SU-DHL-6 (cell line): Measurements from ENCODE around the gene ADGRF4.

ENCODE experiments used
- H2AFZ ChIP-seq: fragments of 200-600 bp; sonication (generic); 2 replicates; pipeline ENCODE4 v1.6.1; 2014; ENCODE audit warnings: low read depth, mild to moderate bottlenecking, moderate library complexity, mixed read lengths, antibody characterized with exemption, low read length; ENCODE audit not compliant: severe bottlenecking
- H3F3A ChIP-seq: fragments of 200-600 bp; shearing (Covaris generic); 2 replicates; pipeline ENCODE4 v1.6.0; 2016; ENCODE audit warnings: antibody characterized with exemption, mild to moderate bottlenecking; ENCODE audit not compliant: insufficient read depth
- H3K27ac ChIP-seq: fragments of 200-600 bp; sonication (generic); 2 replicates; pipeline ENCODE4 v1.5.1; 2016; ENCODE audit warnings: low read depth, mild to moderate bottlenecking, low read length, moderate library complexity, mixed read lengths
- H3K27me3 ChIP-seq: fragments of 200-600 bp; sonication (generic), shearing (Covaris generic); 2 replicates; pipeline ENCODE4 v1.6.0; 2014; ENCODE audit warnings: mild to moderate bottlenecking, low read length
- H3K36me3 ChIP-seq: fragments of 200-600 bp; sonication (generic); 2 replicates; pipeline ENCODE4 v1.6.1; 2014; ENCODE audit warnings: mild to moderate bottlenecking, low read length, mixed read lengths
- H3K4me2 ChIP-seq: fragments of 300-600, 200-600 bp; shearing (Covaris generic), sonication (generic); 2 replicates; pipeline ENCODE4 v1.6.0; 2014; ENCODE audit warnings: low read length, low read depth, mild to moderate bottlenecking; ENCODE audit not compliant: poor library complexity, severe bottlenecking
- H3K4me3 ChIP-seq: fragments of 200-600 bp; sonication (generic); 2 replicates; pipeline ENCODE4 v1.5.1; 2014; ENCODE audit warnings: antibody characterized with exemption, low read length, mild to moderate bottlenecking, mixed read lengths; ENCODE audit not compliant: insufficient read depth, poor library complexity, severe bottlenecking
- H3K79me2 ChIP-seq: fragments of 200-600 bp; sonication (generic); 2 replicates; pipeline ENCODE4 v1.6.1; 2014; ENCODE audit warnings: mild to moderate bottlenecking, low read length, moderate library complexity; ENCODE audit not compliant: insufficient read depth
- H3K9ac ChIP-seq: fragments of 200-600 bp; sonication (generic); 2 replicates; pipeline ENCODE4 v1.7.0; 2014; ENCODE audit warnings: mild to moderate bottlenecking, low read length
- H3K9me2 ChIP-seq: fragments of 200-600 bp; sonication (generic); replicated peaks from 2 replicates; pipeline ENCODE4 v1.6.1; 2014; ENCODE audit warnings: low read length; ENCODE audit not compliant: insufficient read depth
- H3K9me3 ChIP-seq: fragments of 200-600 bp; sonication (generic); 2 replicates; pipeline ENCODE4 v1.6.1; 2014; ENCODE audit warnings: low read length, mixed read lengths; ENCODE audit not compliant: insufficient read depth
- H4K20me1 ChIP-seq: fragments of 200-600 bp; sonication (generic); 2 replicates; pipeline ENCODE4 v1.6.1; 2014; ENCODE audit warnings: low read depth, mild to moderate bottlenecking, antibody characterized with exemption, low read length, moderate library complexity, mixed read lengths
- CTCF ChIP-seq: fragments of 200-600 bp; sonication (generic); IDR thresholded peaks from one replicate; pipeline ENCODE4 v1.5.1; 2017; ENCODE audit warnings: antibody characterized with exemption, mild to moderate bottlenecking, low read length, moderate library complexity; ENCODE audit not compliant: insufficient read depth, poor library complexity, severe bottlenecking
- EZH2phosphoT487 ChIP-seq: fragments of 200-600 bp; sonication (generic), shearing (Covaris generic); conservative IDR thresholded peaks from 2 replicates; pipeline ENCODE4 v1.6.1; 2018; ENCODE audit warnings: mild to moderate bottlenecking, antibody characterized with exemption, low read length, moderate library complexity, mixed read lengths

ADGRF4 gene

GRCh38 chr6:47678739-47679138 is 19.6 kb upstream of the ADGRF4 start:
- H3F3A ChIP-seq: no peaks in the 10 kb centered on the region
- H2AFZ ChIP-seq: no peak overlapping the region
- no peaks in the 10 kb centered on the region for H3K9me2 ChIP-seq
- H3K36me3 ChIP-seq: no peaks in the 10 kb centered on the region
- no peaks in the 10 kb centered on the region for H4K20me1 ChIP-seq
- H3K27me3 ChIP-seq: no peaks in the 10 kb centered on the region
- H3K79me2 ChIP-seq: no peaks in the 10 kb centered on the region
- H3K9me3 ChIP-seq: no peaks in the 10 kb centered on the region
- H3K9ac ChIP-seq: no peak overlapping the region
- no peak overlapping the region for H3K4me2 ChIP-seq
- TF ChIP-seq CTCF: no peak
- TF ChIP-seq EZH2phosphoT487: no peak
- no peak overlapping the region for H3K27ac ChIP-seq
- no peak overlapping the region for H3K4me3 ChIP-seq

- no peaks in the 10 kb centered on the region for H3K9me2 ChIP-seq
- H4K20me1 ChIP-seq: no peaks in the 10 kb centered on the region
- no peak overlapping the region for H2AFZ ChIP-seq
- H3K36me3 ChIP-seq: no peaks in the 10 kb centered on the region
- no peaks in the 10 kb centered on the region for H3K27me3 ChIP-seq
- no peaks in the 10 kb centered on the region for H3K79me2 ChIP-seq
- no peak overlapping the region for H3K4me2 ChIP-seq
- no peak overlapping the region for H3K9ac ChIP-seq
- H3F3A ChIP-seq: no peaks in the 10 kb centered on the region
- no peak for TF ChIP-seq CTCF
- H3K27ac ChIP-seq: no peak overlapping the region
- H3K9me3 ChIP-seq: no peaks in the 10 kb centered on the region
- no peak overlapping the region for H3K4me3 ChIP-seq
Measured at GRCh38 chr6:47679322-47679906, 19.0 kb upstream of the ADGRF4 start.

- no peak overlapping the region for H3K4me3 ChIP-seq
- no peak overlapping the region for H3K9ac ChIP-seq
- no peak overlapping the region for H2AFZ ChIP-seq
- no peak overlapping the region for H3K4me2 ChIP-seq
- no peaks in the 10 kb centered on the region for H3F3A ChIP-seq
- no peaks in the 10 kb centered on the region for H3K27me3 ChIP-seq
- TF ChIP-seq CTCF: no peak
- no peak for TF ChIP-seq EZH2phosphoT487
- no peak overlapping the region for H3K27ac ChIP-seq
- no peaks in the 10 kb centered on the region for H3K79me2 ChIP-seq
- no peaks in the 10 kb centered on the region for H3K9me3 ChIP-seq
- no peaks in the 10 kb centered on the region for H4K20me1 ChIP-seq
- H3K9me2 ChIP-seq: no peaks in the 10 kb centered on the region
- H3K36me3 ChIP-seq: no peaks in the 10 kb centered on the region
Measured at GRCh38 chr6:47680051-47680450, 18.3 kb upstream of the ADGRF4 start.
